ENCODE measurements around the gene MYF6.

The MYF6 gene

GRCh38 chr12:80754274-80754673, 46.8 kb downstream of the MYF6 start:
- DNase-seq (ENCODE audit: low read depth in 3 of 3, low spot score in 1 of 3), result no peak

GRCh38 chr12:80756875-80757274, 49.4 kb downstream of the MYF6 start:
- DNase-seq (ENCODE audit: low read depth in 3 of 3, low spot score in 1 of 3), result no peak

Measured in stimulated activated CD4-positive, alpha-beta T cell treated with anti-CD3 and anti-CD28 coated beads, TNF-alpha, amount 100 ng/mL, for 1 hour (primary cell).